ENCODE data around the gene PSG3.
A peak's percentile ranks its signal among the peaks of the same experiment; 100 is the strongest.
"Not testable (repeated sequence)": the region's sequence is repeated elsewhere in the genome, so short reads cannot be mapped to it uniquely, and the experiment has no call there.

Gene PSG3

DNA sequence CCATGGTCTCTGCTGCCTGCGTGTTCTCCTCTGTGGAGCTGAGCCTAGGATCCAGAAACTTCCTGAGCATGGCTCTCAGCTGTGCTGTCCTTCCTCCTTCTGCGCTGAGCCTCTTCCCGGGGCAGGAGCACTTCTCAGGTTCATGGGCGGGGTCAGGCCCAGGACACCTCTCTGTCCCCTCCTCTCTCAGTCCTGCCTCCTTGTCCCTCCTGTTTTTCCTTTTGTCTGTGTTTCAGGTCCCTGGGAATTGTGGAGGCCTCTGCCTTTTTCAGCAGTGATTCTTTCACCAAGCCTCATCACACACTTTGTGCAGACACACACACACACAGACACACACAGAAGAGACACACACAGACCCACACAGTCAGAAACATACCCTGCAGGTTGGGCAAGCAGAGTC, at the start of gene PSG3:
Gene PSG3 (minus strand): TSS at position 101 of the 400 bp plus-strand sequence. CDS start 97 bp downstream, at position 4.
- not testable (repeated sequence) for H3K27ac Mint-ChIP-seq; H3K4me1 Mint-ChIP-seq (ENCODE audit: low read depth); H3K36me3 Mint-ChIP-seq (ENCODE audit: low read depth); DNase-seq (ENCODE audit: low spot score); H3K4me3 Mint-ChIP-seq; H3K9me3 Mint-ChIP-seq; H3K27me3 Mint-ChIP-seq (ENCODE audit: low read depth)

DNA sequence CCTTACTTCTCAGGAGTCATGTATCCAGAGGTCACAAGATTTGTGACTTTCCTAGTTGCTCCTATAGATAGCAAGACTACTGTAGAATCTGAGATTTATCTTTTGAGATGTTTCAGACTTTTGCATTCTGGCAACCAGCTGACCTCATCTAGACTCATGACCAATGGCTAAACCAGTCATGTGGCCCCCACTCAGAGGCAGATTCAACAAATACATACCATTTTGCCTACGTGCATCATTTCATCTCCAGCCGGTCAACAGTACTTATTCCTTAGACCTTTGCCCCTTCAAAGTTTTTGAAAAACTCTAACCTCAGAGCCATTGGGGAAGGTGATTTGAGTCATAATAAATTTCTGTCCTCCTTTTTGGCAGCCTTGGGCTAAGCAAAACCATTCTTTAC, 48.5 kb upstream of the PSG3 start:
- peaks cover 16% of the 10 kb centered on the region for H3K9me3 Mint-ChIP-seq
- H3K4me3 Mint-ChIP-seq; DNase-seq (ENCODE audit: low spot score); H3K4me1 Mint-ChIP-seq (ENCODE audit: low read depth); H3K27me3 Mint-ChIP-seq (ENCODE audit: low read depth); H3K27ac Mint-ChIP-seq; H3K36me3 Mint-ChIP-seq (ENCODE audit: low read depth): not testable (repeated sequence)

DNA sequence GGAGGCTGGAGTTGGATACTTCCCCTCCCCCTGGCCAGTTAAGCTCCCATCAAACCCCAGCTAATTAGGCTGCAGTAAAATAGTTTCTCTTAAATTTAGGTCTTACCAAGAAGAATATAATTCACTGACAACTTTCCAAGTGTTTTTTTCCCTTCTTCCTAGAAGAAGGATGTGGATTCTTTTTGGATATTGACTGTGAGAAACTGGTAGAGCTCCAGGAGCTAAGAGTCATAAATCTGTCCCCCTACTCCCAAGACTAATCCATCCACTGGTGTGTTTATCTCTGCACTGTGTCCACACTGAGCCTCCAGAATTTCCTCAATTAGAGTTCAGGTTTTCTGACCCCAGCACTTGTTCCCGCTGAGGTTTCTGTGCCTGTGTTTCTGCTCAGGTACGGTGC, 47.5 kb upstream of the PSG3 start:
- H3K27ac Mint-ChIP-seq; DNase-seq (ENCODE audit: low spot score); H3K36me3 Mint-ChIP-seq (ENCODE audit: low read depth); H3K9me3 Mint-ChIP-seq; H3K4me1 Mint-ChIP-seq (ENCODE audit: low read depth); H3K4me3 Mint-ChIP-seq; H3K27me3 Mint-ChIP-seq (ENCODE audit: low read depth): not testable (repeated sequence)

DNA sequence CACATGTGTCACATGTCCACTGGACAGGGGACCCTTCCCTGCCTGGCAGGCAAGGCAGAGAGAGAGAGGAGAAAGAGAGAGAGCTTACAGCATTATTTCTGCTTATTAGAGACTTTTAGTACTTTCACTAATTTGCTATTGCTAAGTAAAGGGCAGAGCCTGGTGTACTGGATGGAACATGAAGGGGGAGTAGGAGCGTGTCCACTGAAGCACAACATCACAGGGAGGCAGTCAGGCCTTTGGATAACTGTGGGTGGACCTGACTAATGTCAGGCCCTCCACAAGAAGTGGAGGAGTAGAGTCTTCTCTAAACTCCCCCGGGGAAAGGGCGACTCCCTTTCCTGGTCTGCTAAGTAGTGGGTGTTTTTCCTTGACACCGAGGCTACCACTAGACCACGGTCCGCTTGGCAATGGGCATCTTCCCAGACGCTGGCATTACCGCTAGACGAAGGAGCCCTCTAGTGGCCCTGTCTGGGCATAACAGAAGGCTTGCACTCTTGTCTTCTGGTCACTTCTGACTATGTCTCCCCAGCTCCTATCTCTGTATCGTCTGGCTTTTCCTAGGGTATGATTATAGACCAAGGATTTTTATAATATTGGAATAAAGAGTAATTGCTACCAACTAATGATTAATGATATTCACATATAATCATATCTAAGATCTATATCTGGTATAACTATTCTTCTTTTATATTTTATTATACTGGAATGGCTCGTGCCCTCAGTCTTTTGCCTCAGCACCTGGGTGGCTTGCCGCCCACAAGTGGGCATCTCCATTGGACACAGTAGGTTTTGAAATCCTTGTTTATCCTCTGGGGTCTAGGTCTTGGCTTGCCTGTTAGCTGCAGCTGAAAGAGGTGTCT, 36.7 kb upstream of the PSG3 start:
- H3K9me3 Mint-ChIP-seq; H3K4me1 Mint-ChIP-seq (ENCODE audit: low read depth); H3K27me3 Mint-ChIP-seq (ENCODE audit: low read depth); H3K36me3 Mint-ChIP-seq (ENCODE audit: low read depth); H3K4me3 Mint-ChIP-seq; H3K27ac Mint-ChIP-seq: not testable (repeated sequence)
- peak; percentile 22 for DNase-seq (ENCODE audit: low spot score)

DNA sequence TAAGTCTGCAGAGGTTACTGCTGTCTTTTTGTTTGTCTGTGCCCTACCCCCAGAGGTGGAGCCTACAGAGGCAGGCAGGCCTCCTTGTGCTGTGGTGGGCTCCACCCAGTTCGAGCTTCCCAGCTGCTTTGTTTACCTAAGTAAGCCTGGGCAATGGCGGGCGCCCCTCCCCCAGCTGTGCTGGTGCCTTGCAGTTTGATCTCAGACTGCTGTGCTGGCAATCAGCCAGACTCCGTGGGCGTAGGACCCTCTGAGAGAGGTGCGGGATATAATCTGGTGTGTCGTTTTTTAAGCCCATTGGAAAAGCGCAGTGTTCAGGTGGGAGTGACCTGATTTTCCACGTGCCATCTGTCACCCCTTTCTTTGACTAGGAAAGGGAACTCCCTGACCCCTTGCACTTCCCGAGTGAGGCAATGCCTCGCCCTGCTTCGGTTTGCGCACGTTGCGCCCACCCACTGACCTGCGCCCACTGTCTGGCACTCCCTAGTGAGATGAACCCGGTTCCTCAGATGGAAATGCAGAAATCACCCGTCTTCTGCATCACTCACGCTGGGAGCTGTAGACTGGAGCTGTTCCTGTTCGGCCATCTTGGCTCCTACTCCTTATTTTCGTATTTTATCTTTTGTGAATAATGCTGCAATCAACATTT, 34.4 kb upstream of the PSG3 start:
- H3K4me3 Mint-ChIP-seq; H3K27me3 Mint-ChIP-seq (ENCODE audit: low read depth); H3K4me1 Mint-ChIP-seq (ENCODE audit: low read depth); H3K27ac Mint-ChIP-seq; H3K9me3 Mint-ChIP-seq; DNase-seq (ENCODE audit: low spot score); H3K36me3 Mint-ChIP-seq (ENCODE audit: low read depth): not testable (repeated sequence)

DNA sequence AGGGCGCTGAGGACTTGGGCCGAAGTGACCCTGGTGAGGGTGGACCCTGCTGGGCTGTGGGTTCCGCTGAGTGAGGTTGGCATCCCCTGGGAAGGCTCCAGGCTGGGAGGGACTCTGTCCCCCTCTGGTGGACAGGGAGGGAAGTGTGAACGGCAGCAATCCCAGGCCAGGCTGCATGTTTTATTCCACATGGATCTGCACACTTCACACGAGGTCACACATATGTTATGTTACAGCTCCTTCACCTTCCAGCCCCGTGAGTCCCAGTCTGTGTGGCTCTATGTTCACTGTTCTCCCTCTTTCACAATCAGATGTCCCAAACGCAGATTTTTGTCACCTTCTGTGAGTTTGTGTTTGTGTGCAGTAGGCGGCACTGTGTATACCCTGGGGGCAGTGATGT, 27.0 kb upstream of the PSG3 start:
- H3K9me3 Mint-ChIP-seq; DNase-seq (ENCODE audit: low spot score); H3K27me3 Mint-ChIP-seq (ENCODE audit: low read depth); H3K4me3 Mint-ChIP-seq; H3K4me1 Mint-ChIP-seq (ENCODE audit: low read depth); H3K27ac Mint-ChIP-seq; H3K36me3 Mint-ChIP-seq (ENCODE audit: low read depth): not testable (repeated sequence)

DNA sequence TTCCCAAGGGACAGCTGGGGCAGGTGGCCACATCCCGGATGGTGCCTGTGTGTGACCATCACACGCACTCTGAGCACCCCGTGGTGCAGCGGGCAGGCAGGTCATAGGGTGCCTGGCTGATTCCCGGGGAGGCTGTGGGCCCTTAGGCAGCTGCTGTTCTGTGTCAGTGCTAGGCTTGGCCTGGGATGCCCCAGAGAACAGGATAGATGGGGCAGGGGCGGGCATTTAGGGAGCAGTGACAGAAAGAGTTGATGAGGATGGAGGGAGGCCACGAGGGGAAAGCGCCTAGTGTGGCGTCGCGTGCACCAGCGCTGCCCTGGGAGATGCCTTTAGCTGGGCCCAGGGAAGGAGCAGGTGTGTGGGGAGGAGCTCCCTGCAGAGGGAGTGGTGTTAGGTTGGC, 26.6 kb upstream of the PSG3 start:
- not testable (repeated sequence) for H3K27me3 Mint-ChIP-seq (ENCODE audit: low read depth); DNase-seq (ENCODE audit: low spot score); H3K9me3 Mint-ChIP-seq; H3K4me3 Mint-ChIP-seq; H3K4me1 Mint-ChIP-seq (ENCODE audit: low read depth); H3K27ac Mint-ChIP-seq; H3K36me3 Mint-ChIP-seq (ENCODE audit: low read depth)

DNA sequence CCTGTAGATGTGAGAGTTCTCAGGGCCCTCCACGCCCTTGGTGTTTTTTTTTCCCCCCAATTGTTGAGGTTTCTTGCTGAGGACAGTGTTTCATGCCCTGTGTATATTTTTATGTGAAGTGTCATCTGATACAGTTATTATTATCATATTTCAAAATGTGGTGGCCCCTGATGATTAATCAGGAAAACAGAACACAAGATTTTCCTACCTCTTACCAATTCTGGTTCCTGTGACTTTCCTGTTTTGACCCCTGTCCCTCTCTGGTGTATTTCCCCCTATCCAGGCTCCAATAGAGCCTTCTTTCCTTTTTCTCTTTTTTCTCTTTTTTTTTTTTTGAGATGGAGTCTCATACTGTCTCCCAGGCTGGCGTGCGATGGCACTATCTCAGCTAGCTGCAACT, 24.6 kb upstream of the PSG3 start:
- Mint-ChIP-seq H3K9me3 (no peaks in the 10 kb centered on the region), H3K4me3 (no peak overlapping the region), H3K27me3 (ENCODE audit: low read depth) (no peaks in the 10 kb centered on the region), H3K36me3 (ENCODE audit: low read depth) (no peaks in the 10 kb centered on the region), H3K27ac (no peak overlapping the region), H3K4me1 (ENCODE audit: low read depth) (no peaks in the 10 kb centered on the region)
- no peak for DNase-seq (ENCODE audit: low spot score)

DNA sequence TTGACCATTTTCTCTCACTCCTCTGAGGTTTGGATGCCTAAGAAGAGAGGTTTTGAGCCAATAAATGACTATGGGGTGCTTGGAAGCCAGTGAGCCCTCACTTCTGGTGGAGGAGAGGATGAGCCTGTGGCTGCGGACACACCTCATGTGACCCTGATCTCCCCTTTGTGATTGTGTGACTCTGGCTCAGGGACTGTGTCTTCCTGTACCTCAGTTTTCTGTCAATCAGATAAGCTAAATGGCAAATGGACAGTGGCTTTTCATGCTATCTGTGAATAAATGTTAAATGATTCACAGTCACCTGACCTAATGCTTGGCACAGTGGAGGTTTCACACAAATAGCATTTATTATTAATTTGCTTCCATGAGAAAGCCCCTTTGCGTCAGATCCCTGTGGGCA, 22.5 kb upstream of the PSG3 start:
- DNase-seq (ENCODE audit: low spot score): no peak
- H3K4me3 Mint-ChIP-seq: no peak overlapping the region
- no peaks in the 10 kb centered on the region for H3K4me1 Mint-ChIP-seq (ENCODE audit: low read depth)
- H3K36me3 Mint-ChIP-seq (ENCODE audit: low read depth): no peaks in the 10 kb centered on the region
- no peaks in the 10 kb centered on the region for H3K27me3 Mint-ChIP-seq (ENCODE audit: low read depth)
- H3K27ac Mint-ChIP-seq: no peak overlapping the region
- H3K9me3 Mint-ChIP-seq: no peaks in the 10 kb centered on the region

DNA sequence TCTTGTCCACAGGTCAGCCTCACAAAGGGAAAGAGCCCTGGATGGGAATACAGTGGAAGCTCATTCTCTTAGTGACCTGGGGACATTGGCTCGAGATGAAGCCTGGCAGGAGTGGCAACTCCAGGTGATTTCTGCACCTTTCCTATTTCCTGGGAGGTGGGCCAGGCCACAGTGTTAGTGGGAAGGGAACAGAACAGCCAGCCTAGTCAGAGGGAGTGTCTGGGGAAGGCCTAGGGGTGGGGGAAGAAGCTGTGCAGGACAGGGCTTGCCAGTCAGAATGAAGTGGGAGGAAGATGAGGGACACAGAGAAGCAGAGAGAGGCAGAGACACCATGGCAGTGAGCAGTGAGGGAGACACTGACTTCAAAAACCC, 21.6 kb upstream of the PSG3 start:
- H3K4me1 Mint-ChIP-seq (ENCODE audit: low read depth); H3K36me3 Mint-ChIP-seq (ENCODE audit: low read depth); H3K4me3 Mint-ChIP-seq; H3K27me3 Mint-ChIP-seq (ENCODE audit: low read depth); H3K9me3 Mint-ChIP-seq; DNase-seq (ENCODE audit: low spot score); H3K27ac Mint-ChIP-seq: not testable (repeated sequence)

DNA sequence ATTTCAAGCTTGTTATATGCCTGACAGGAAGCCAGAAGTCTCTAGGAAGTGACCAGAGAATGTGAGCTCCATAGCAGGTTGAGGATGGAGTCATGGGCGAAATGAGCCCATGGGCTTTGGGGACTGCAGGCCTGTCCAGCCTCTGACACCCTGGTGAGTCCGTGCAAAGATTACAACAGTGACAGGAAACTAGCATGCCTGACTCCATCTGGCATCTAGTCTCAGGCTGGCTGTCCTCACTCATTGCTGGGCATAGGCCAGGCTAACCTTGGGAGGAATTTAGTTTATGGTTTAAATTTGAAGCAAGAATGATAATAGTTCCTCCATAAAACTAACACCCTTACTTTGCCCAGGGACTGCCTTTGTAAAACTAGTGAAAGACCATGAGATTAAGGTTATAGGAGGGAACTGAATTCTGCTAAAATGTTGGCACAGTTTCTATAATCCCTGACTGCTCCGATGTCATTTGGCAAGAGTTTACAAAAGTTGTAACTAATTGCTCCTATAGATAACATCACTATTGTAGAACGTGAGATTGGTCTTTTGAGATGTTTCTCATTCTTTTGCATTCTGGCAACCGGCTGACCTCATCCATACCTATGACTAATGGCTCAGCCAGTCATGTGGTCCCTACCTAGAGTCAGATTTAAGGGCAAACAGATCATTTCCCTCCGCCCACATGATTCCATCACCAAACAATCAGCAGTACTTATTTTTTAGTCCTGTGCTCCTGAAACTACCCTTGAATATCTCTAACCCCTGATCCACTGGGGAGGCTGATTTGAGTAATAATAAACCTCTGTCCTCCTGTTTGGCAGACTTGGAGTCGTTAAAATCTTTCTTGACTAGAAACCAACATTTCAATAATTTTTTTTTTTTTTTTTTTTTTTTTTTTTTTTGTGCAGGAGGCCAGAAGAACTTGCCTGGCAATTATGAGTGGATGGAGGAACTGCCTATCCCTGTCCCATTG, 21.0 kb upstream of the PSG3 start:
- not testable (repeated sequence) for H3K27ac Mint-ChIP-seq; H3K4me3 Mint-ChIP-seq; H3K9me3 Mint-ChIP-seq; H3K4me1 Mint-ChIP-seq (ENCODE audit: low read depth); H3K36me3 Mint-ChIP-seq (ENCODE audit: low read depth); H3K27me3 Mint-ChIP-seq (ENCODE audit: low read depth)
- DNase-seq (ENCODE audit: low spot score): peak; percentile 68

DNA sequence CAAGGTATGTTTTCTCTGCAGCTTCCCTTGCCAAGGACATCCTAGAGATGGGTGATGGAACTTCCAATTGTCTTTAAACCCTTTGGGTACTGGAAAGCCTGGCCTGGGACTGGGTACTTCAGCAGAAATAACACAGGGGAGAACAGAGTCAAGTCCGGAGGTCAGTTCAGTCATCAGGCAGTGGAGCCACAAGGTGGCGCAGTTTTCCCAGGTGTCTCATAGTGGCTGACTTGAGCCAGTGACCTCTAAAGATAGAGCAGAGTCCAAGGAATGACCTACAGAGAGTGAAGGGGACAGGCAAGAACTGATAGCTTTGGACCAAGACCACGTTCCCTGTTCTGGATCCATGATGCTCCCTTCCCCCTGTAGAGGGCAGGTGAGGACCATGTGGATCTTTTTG, 18.4 kb upstream of the PSG3 start:
- DNase-seq (ENCODE audit: low spot score): not testable (repeated sequence)

DNA sequence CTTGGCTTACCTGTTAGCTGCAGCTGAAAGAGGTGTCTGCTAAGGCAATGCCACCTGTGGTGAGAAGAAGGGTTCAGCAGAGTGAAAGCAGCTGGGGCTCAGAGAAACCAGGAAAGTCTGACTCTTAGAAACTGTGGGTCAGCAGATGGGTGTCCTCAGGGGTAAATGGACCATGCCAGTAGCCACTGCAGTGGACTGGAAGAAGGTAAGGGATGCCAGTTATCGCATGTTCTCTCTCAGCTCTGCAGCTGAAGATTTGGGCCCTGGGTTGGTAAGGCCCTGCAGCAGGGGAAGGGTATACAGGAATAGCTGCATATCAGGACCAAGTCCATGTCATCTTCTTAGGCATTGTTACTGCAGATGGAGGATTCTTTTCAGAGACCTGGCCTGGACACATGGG, 12.0 kb upstream of the PSG3 start:
- H3K9me3 Mint-ChIP-seq; H3K27me3 Mint-ChIP-seq (ENCODE audit: low read depth); DNase-seq (ENCODE audit: low spot score); H3K36me3 Mint-ChIP-seq (ENCODE audit: low read depth); H3K4me1 Mint-ChIP-seq (ENCODE audit: low read depth); H3K4me3 Mint-ChIP-seq; H3K27ac Mint-ChIP-seq: not testable (repeated sequence)

More for the DNA sequence above, 18.4 kb upstream of the PSG3 start:
- H3K4me3 Mint-ChIP-seq; H3K27me3 Mint-ChIP-seq (ENCODE audit: low read depth); H3K27ac Mint-ChIP-seq; H3K4me1 Mint-ChIP-seq (ENCODE audit: low read depth); H3K36me3 Mint-ChIP-seq (ENCODE audit: low read depth); H3K9me3 Mint-ChIP-seq: not testable (repeated sequence)
